ENCODE measurements around the gene STYX.

- TF ChIP-seq POLR2AphosphoS5 (IDR thresholded peaks at IDR 0.05; ENCODE audit: low read depth, low read length) = no peak
- no peak for TF ChIP-seq TAF1 (IDR thresholded peaks at IDR 0.05; ENCODE audit: low read depth, low read length)
- no peak for TF ChIP-seq POLR2A (IDR thresholded peaks at IDR 0.05; ENCODE audit: low read depth, low read length)
Measured at GRCh38 chr14:52790011-52790755, 60.2 kb downstream of the STYX start.
